Measurements from ENCODE around the gene DHCR24.

DNA sequence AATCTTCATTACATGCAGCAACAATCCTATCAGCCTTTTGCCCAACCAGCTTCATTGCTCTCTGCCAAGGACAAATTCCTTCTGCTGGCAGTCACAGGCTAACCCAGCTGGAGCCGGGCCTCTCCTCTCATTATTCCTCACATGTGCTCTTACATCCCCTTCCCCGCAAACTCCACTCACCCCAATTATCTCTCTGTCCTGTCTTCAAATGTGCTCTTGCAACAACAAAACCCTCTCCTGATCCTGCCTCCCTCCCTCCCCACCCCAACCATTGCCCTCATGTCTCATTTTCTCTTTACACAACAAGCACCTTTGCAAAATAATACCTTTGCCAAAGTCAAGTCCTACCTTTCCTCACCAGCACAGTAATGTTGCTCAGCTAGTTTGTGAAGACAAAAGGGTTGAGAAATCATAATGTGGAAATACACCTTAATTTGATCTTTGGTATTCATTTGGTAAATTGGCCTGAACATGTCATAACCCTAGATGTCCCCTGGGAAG is 36.0 kb upstream of the DHCR24 start:
- TF ChIP-seq EZH2 (IDR thresholded peaks at IDR 0.05) (no peak), POLR2AphosphoS5 (IDR thresholded peaks at IDR 0.05; ENCODE audit: borderline replicate concordance, low read depth, low read length) (no peak)

Data from SK-N-MC (cell line).